ENCODE results near the gene ZNF771. TPM values are rescaled to one million over a fixed set of nuclear protein-coding genes. Genes with fewer than 3 reads are reported as not detected.

ZNF771 gene
- polyA plus RNA-seq, 1 of the 3 experiments (the other 2 are of a cell fraction), result 20.4 TPM

- no peak; the same call in 1 of the 2 replicates for TF ChIP-seq RAD21 (IDR thresholded peaks at IDR 0.05; ENCODE audit: low read length)
- peak in 1 of 2 experiments; percentile 8; a peak in 1 of 4 replicates for TF ChIP-seq EP300 (IDR thresholded peaks at IDR 0.05; ENCODE audit: borderline replicate concordance in 1 of 2, low read depth in 1 of 2, low read length in 1 of 2)
- peak; percentile 78 for TF ChIP-seq TAF1 (IDR thresholded peaks at IDR 0.05; ENCODE audit: borderline replicate concordance, low read depth, low read length)
- TF ChIP-seq, protein P1, sequence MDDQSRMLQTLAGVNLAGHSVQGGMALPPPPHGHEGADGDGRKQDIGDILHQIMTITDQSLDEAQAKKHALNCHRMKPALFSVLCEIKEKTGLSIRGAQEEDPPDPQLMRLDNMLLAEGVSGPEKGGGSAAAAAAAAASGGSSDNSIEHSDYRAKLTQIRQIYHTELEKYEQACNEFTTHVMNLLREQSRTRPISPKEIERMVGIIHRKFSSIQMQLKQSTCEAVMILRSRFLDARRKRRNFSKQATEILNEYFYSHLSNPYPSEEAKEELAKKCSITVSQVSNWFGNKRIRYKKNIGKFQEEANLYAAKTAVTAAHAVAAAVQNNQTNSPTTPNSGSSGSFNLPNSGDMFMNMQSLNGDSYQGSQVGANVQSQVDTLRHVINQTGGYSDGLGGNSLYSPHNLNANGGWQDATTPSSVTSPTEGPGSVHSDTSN (IDR thresholded peaks at IDR 0.05), result peak; percentile 100
- TF ChIP-seq MXI1 (IDR thresholded peaks at IDR 0.05; ENCODE audit: low read depth, low read length), result peak; percentile 96
- TF ChIP-seq ELF1 (IDR thresholded peaks at IDR 0.05), result peak; percentile 34
- TF ChIP-seq, protein P2, sequence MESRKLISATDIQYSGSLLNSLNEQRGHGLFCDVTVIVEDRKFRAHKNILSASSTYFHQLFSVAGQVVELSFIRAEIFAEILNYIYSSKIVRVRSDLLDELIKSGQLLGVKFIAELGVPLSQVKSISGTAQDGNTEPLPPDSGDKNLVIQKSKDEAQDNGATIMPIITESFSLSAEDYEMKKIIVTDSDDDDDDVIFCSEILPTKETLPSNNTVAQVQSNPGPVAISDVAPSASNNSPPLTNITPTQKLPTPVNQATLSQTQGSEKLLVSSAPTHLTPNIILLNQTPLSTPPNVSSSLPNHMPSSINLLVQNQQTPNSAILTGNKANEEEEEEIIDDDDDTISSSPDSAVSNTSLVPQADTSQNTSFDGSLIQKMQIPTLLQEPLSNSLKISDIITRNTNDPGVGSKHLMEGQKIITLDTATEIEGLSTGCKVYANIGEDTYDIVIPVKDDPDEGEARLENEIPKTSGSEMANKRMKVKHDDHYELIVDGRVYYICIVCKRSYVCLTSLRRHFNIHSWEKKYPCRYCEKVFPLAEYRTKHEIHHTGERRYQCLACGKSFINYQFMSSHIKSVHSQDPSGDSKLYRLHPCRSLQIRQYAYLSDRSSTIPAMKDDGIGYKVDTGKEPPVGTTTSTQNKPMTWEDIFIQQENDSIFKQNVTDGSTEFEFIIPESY (IDR thresholded peaks at IDR 0.05; ENCODE audit: borderline replicate concordance, low read depth), result 0 out of 2 replicates have a peak, but pooled peaks have one; percentile 25
- 0 out of 2 replicates have a peak, but pooled peaks have one; percentile 31 for TF ChIP-seq USF2 (IDR thresholded peaks at IDR 0.05; ENCODE audit: borderline replicate concordance, low read depth, low read length)
- peak; percentile 83 for TF ChIP-seq CHD2 (IDR thresholded peaks at IDR 0.05; ENCODE audit: low read length, partially characterized antibody)
- no peak for TF ChIP-seq RXRA (IDR thresholded peaks at IDR 0.05; ENCODE audit: borderline replicate concordance, low read depth)
- no peak for TF ChIP-seq RCOR1 (IDR thresholded peaks at IDR 0.05; ENCODE audit: low read length)
Measured at GRCh38 chr16:30445408-30446202, 38.2 kb downstream of the ZNF771 start, which contains the start of gene SEPHS2 (continued).

DNA sequence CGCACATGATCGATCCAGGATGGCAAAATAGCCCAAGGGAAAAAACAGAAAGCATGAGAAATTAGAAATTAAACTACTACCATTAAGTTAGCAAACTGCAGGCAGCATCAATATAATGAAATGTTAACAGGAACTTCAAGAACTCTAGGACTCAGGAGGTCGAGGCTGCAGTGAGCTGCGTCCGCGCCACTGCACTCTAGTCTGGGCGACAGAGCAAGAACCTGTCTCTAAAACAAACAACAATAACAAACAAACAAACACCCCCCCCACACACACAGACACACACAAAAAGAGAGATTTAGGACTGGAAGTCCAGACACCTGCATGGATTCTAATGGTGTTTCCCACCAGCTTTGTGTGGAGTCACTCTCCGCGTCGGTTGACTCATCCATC, 38.8 kb downstream of the ZNF771 start:
- Histone ChIP-seq H4K20me1 (ENCODE audit: insufficient read depth) (no peaks in the 10 kb centered on the region), H3K4me3 (ENCODE audit: low read depth in 2 of 2, low read length in 1 of 2) (peak overlapping the region; percentile 75 to 95), H3K79me2 (ENCODE audit: insufficient read depth) (peaks cover 24% of the 10 kb centered on the region), H3F3A (replicated peaks; ENCODE audit: insufficient read depth) (peaks cover 5% of the 10 kb centered on the region), H3K4me1 (ENCODE audit: control insufficient read depth in 1 of 2, insufficient read depth in 2 of 2, low read depth in 1 of 2, low read length in 1 of 2) (peaks cover 8 to 15% of the 10 kb centered on the region in 2 experiments; a peak in 2 of 4 replicates), H3K4me2 (peak overlapping the region; percentile 89), H3K9me3 (no peaks in the 10 kb centered on the region), H3K36me3 (replicated peaks in 1 of 2; ENCODE audit: control insufficient read depth in 1 of 2, insufficient read depth in 2 of 2, low read length in 1 of 2) (peaks cover 12 to 16% of the 10 kb centered on the region in 2 experiments), H3K9ac (peak overlapping the region; percentile 98; the same call in 1 of the 2 replicates), H2AFZ (ENCODE audit: low read depth) (peak overlapping the region; percentile 88), H3K27me3 (ENCODE audit: insufficient read depth) (no peaks in the 10 kb centered on the region), H3K27ac (ENCODE audit: low read depth in 2 of 2, low read length in 1 of 2) (peak overlapping the region; percentile 86 to 88), H3K9me2 (no peaks in the 10 kb centered on the region)
- WGBS (ENCODE audit: low lambda C conversion rate), result 85% methylated on average over 10 of the region's 10 CpGs
- DNase-seq, result no peak
- CTCF ChIA-PET, result interaction anchor here (0.8 to 2.6 kb wide), 3 partner anchors 13 to 126 kb away, joined by 3 to 6 read pairs (median 4); partner anchors contain the start of gene ZNF688
- POLR2A ChIA-PET, result interaction anchor here (1.0 to 1.2 kb wide), 2 partner anchors 16 to 79 kb away, joined by 3 read pairs; partner anchors contain the start of gene DCTPP1
- TF ChIP-seq FOSL2 (IDR thresholded peaks at IDR 0.05; ENCODE audit: borderline replicate concordance, low read depth), result no peak
- no peak for TF ChIP-seq IRF3 (IDR thresholded peaks at IDR 0.05; ENCODE audit: low read depth, low read length)
- TF ChIP-seq EZH2phosphoT487 (IDR thresholded peaks at IDR 0.05; ENCODE audit: borderline replicate concordance, low read depth), result no peak
- TF ChIP-seq RCOR1 (IDR thresholded peaks at IDR 0.05; ENCODE audit: low read length), result no peak
- TF ChIP-seq GABPA (IDR thresholded peaks at IDR 0.05; ENCODE audit: low read depth), result no peak
- TF ChIP-seq GATA2 (CRISPR knock-in tag; IDR thresholded peaks at IDR 0.05), result no peak
- TF ChIP-seq ELF1 (IDR thresholded peaks at IDR 0.05), result no peak
- no peak for TF ChIP-seq SIN3A (IDR thresholded peaks at IDR 0.05; ENCODE audit: borderline replicate concordance, low read depth, low read length)
- TF ChIP-seq RAD21 (IDR thresholded peaks at IDR 0.05; ENCODE audit: low read length), result no peak
- TF ChIP-seq SMC3 (IDR thresholded peaks at IDR 0.05; ENCODE audit: low read depth, low read length), result no peak
- TF ChIP-seq, protein P2 (IDR thresholded peaks at IDR 0.05; ENCODE audit: borderline replicate concordance, low read depth), result no peak
- TF ChIP-seq, protein P3, sequence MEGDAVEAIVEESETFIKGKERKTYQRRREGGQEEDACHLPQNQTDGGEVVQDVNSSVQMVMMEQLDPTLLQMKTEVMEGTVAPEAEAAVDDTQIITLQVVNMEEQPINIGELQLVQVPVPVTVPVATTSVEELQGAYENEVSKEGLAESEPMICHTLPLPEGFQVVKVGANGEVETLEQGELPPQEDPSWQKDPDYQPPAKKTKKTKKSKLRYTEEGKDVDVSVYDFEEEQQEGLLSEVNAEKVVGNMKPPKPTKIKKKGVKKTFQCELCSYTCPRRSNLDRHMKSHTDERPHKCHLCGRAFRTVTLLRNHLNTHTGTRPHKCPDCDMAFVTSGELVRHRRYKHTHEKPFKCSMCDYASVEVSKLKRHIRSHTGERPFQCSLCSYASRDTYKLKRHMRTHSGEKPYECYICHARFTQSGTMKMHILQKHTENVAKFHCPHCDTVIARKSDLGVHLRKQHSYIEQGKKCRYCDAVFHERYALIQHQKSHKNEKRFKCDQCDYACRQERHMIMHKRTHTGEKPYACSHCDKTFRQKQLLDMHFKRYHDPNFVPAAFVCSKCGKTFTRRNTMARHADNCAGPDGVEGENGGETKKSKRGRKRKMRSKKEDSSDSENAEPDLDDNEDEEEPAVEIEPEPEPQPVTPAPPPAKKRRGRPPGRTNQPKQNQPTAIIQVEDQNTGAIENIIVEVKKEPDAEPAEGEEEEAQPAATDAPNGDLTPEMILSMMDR (IDR thresholded peaks at IDR 0.05), result no peak
